Liver (tissue), 9 donors: ENCODE measurements around the gene PLA2G15. TPM values are rescaled to one million over a fixed set of nuclear protein-coding genes. Genes with fewer than 3 reads are reported as not detected.

Source experiments
- DNase-seq: peaks from one replicate; pipeline ENCODE4 v3.0.0-alpha.2; 2017; ENCODE audit warnings: low spot score
- H3K27ac ChIP-seq, 2 donors: one replicate each; pipeline ENCODE4 v1.7.0; 2013; ENCODE audit warnings: inconsistent platforms in 2 of 2, low read length in 2 of 2, control low read depth in 1 of 2, low read depth in 1 of 2, mild to moderate bottlenecking in 1 of 2
- H3K27me3 ChIP-seq, 4 donors: one replicate each; pipeline versions ENCODE4 v1.6.1 to v1.7.0; 2013; ENCODE audit warnings: low read length in 3 of 4, inconsistent platforms in 1 of 4, mild to moderate bottlenecking in 1 of 4, moderate library complexity in 1 of 4; ENCODE audit not compliant: control insufficient read depth in 4 of 4, insufficient read depth in 4 of 4
- H3K36me3 ChIP-seq, 4 donors: one replicate each; pipeline versions ENCODE4 v1.6.1 to v1.7.0; 2013; ENCODE audit warnings: low read length in 3 of 4, mild to moderate bottlenecking in 3 of 4, low read depth in 1 of 4, moderate library complexity in 1 of 4; ENCODE audit not compliant: control insufficient read depth in 4 of 4, insufficient read depth in 3 of 4
- H3K4me1 ChIP-seq, 4 donors: one replicate each; pipeline versions ENCODE4 v1.6.1 to v1.7.0; 2013; ENCODE audit warnings: low read length in 3 of 4, mild to moderate bottlenecking in 3 of 4, moderate library complexity in 1 of 4; ENCODE audit not compliant: control insufficient read depth in 4 of 4, insufficient read depth in 4 of 4
- H3K4me3 ChIP-seq, 3 donors: one replicate each; pipeline versions ENCODE4 v1.6.1 to v1.7.0; 2013; ENCODE audit warnings: low read length in 3 of 3, control low read depth in 1 of 3, low read depth in 1 of 3, mild to moderate bottlenecking in 1 of 3
- H3K9ac ChIP-seq, 2 donors: one replicate each; pipeline ENCODE4 v1.7.0; 2013; ENCODE audit warnings: low read length in 2 of 2, mild to moderate bottlenecking in 2 of 2, moderate library complexity in 2 of 2, control low read depth in 1 of 2, low read depth in 1 of 2
- H3K9me3 ChIP-seq, 4 donors: one replicate each; pipeline versions ENCODE4 v1.6.1 to v1.7.0; 2013; ENCODE audit warnings: low read length in 3 of 4; ENCODE audit not compliant: control insufficient read depth in 4 of 4
- EGR1 ChIP-seq, 2 donors: IDR thresholded peaks; 2 replicates each; pipeline ENCODE4 v1.6.1; 2016 to 2018; ENCODE audit warnings: antibody characterized with exemption in 2 of 2, low read depth in 2 of 2
- FOXA1 ChIP-seq: IDR thresholded peaks from 2 replicates; pipeline ENCODE4 v1.6.1; 2016; ENCODE audit warnings: antibody characterized with exemption
- FOXA2 ChIP-seq: IDR thresholded peaks from 2 replicates; pipeline ENCODE4 v1.6.1; 2016; ENCODE audit warnings: antibody characterized with exemption
- GABPA ChIP-seq, 2 donors: IDR thresholded peaks in 1 of 2; conservative IDR thresholded peaks in 1 of 2; 2 replicates each; pipeline ENCODE4 v1.6.1; 2016; ENCODE audit warnings: antibody characterized with exemption in 2 of 2, mild to moderate bottlenecking in 1 of 2, moderate library complexity in 1 of 2
- HNF4A ChIP-seq, 2 donors: conservative IDR thresholded peaks; 2 replicates each; pipeline ENCODE4 v1.6.1; 2016; ENCODE audit warnings: antibody characterized with exemption in 2 of 2, mild to moderate bottlenecking in 2 of 2
- HNF4G ChIP-seq: IDR thresholded peaks from 2 replicates; pipeline ENCODE4 v1.6.1; 2016; ENCODE audit warnings: antibody characterized with exemption
- JUND ChIP-seq, 2 donors: IDR thresholded peaks; 2 replicates each; pipeline ENCODE4 v1.6.1; 2016; ENCODE audit warnings: antibody characterized with exemption in 2 of 2
- NR2F2 ChIP-seq: IDR thresholded peaks from 2 replicates; pipeline ENCODE4 v1.6.1; 2016; ENCODE audit warnings: antibody characterized with exemption
- RAD21 ChIP-seq, 2 donors: IDR thresholded peaks; 2 replicates each; pipeline ENCODE4 v1.6.1; 2016; ENCODE audit warnings: antibody characterized with exemption in 2 of 2, mild to moderate bottlenecking in 2 of 2
- RXRA ChIP-seq, 2 donors: IDR thresholded peaks; 2 replicates each; pipeline ENCODE4 v1.6.1; 2017 to 2018; ENCODE audit warnings: antibody characterized with exemption in 2 of 2, mild to moderate bottlenecking in 1 of 2
- TAF1 ChIP-seq: conservative IDR thresholded peaks from 2 replicates; pipeline ENCODE4 v1.6.1; 2016; ENCODE audit warnings: antibody characterized with exemption, mild to moderate bottlenecking
- YY1 ChIP-seq: IDR thresholded peaks from 2 replicates; pipeline ENCODE4 v1.6.1; 2016; ENCODE audit warnings: antibody characterized with exemption, mild to moderate bottlenecking
- WGBS: extraction: QIAGEN DNeasy Blood & Tissue Kit; methylation state at CpG from one replicate; pipeline ENCODE4 v1.1.7; 2013; 5-methylcytosine and 5-hydroxymethylcytosine counted together
- polyA plus RNA-seq, 2 donors: library from polyadenylated mRNA; stranded (reverse) in 1 of 2; unstranded in 1 of 2; fragments of 200-250 nt in 1 of 2; fragments of >200 nt in 1 of 2; fragmentation: Nextera tagmentation in 1 of 2; extraction: Ambion mirVana in 1 of 2; gene quantifications; one replicate each; pipeline versions ENCODE4 v1.2.1 to v1.2.3, GENCODE V29; 2013 to 2015
- total RNA-seq, 2 donors: library from RNA; depleted of rRNA; stranded (reverse); fragments of >200 nt; gene quantifications; one replicate each; pipeline ENCODE4 v1.2.3, GENCODE V29; 2014
- TF ChIP-seq, protein P1 (sequence below): IDR thresholded peaks from 2 replicates; pipeline ENCODE4 v1.6.1; 2016; ENCODE audit warnings: antibody characterized with exemption
- TF ChIP-seq, protein P2 (sequence below): IDR thresholded peaks from 2 replicates; pipeline ENCODE4 v1.6.1; 2016; ENCODE audit warnings: antibody characterized with exemption
- TF ChIP-seq, protein P3 (sequence below): IDR thresholded peaks from 2 replicates; pipeline ENCODE4 v1.6.1; 2016; ENCODE audit warnings: antibody characterized with exemption
- TF ChIP-seq, protein P4 (sequence below): IDR thresholded peaks from 2 replicates; pipeline ENCODE4 v1.6.1; 2016; ENCODE audit warnings: antibody characterized with exemption, mild to moderate bottlenecking
- TF ChIP-seq, protein P5 (sequence below): fragments of 150-350 bp; IDR thresholded peaks from 2 replicates; pipeline ENCODE4 v1.5.1; 2017; ENCODE audit warnings: improper control_type of control experiment, low read depth, low read length; ENCODE audit not compliant: missing input control
- donor health status: healthy.
- donor health status: healthy.
- donor health status: healthy.
- donor health status: healthy.
- donor health status: healthy.

The PLA2G15 gene
- total and polyA plus RNA-seq, 4 donors, result 4.5 to 19.8 (median 15.1) TPM

DNA sequence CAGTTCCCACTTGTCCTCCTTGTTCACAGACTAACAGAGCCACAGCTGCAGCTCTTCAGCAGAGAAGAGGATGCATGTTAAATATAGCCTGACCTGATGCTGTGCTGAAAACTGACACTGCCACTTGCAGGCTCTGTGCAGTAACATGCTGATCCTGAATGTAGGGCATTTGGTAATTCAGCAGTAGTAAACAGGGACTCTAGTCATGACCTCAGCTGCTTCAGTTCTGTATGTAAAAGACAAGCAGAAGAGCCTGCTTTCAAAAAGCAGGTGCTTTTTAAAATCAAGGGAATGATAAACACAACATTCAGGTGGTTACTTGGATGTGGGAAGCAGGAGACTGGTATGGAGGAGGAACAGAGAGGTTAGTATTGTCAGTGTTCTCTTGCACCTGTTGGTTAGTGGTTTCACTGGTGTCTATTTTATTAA is 43.1 kb upstream of the PLA2G15 start:
- Histone ChIP-seq H3K27ac (no peak overlapping the region), H3K9me3 (no peaks in the 10 kb centered on the region), H3K4me3 (no peak overlapping the region), H3K4me1 (no peaks in the 10 kb centered on the region), H3K27me3 (no peaks in the 10 kb centered on the region), H3K9ac (no peak overlapping the region), H3K36me3 (peaks cover 0 to 2% (median under 1%) of the 10 kb centered on the region in 4 donors)
- TF ChIP-seq GABPA (IDR thresholded peaks at IDR 0.05 in 1 of 2, conservative IDR thresholded peaks at IDR 0.05 in 1 of 2) (no peak), FOXA2 (no peak), EGR1 (IDR thresholded peaks at IDR 0.05; ENCODE audit: low read depth in 2 of 2) (no peak), NR2F2 (no peak), HNF4A (conservative IDR thresholded peaks at IDR 0.05) (no peak), JUND (IDR thresholded peaks at IDR 0.05) (no peak), FOXA1 (no peak)
- TF ChIP-seq, protein P1, sequence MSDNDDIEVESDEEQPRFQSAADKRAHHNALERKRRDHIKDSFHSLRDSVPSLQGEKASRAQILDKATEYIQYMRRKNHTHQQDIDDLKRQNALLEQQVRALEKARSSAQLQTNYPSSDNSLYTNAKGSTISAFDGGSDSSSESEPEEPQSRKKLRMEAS, result no peak
- TF ChIP-seq, protein P2, sequence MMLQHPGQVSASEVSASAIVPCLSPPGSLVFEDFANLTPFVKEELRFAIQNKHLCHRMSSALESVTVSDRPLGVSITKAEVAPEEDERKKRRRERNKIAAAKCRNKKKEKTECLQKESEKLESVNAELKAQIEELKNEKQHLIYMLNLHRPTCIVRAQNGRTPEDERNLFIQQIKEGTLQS, result no peak
- TF ChIP-seq, protein P3, sequence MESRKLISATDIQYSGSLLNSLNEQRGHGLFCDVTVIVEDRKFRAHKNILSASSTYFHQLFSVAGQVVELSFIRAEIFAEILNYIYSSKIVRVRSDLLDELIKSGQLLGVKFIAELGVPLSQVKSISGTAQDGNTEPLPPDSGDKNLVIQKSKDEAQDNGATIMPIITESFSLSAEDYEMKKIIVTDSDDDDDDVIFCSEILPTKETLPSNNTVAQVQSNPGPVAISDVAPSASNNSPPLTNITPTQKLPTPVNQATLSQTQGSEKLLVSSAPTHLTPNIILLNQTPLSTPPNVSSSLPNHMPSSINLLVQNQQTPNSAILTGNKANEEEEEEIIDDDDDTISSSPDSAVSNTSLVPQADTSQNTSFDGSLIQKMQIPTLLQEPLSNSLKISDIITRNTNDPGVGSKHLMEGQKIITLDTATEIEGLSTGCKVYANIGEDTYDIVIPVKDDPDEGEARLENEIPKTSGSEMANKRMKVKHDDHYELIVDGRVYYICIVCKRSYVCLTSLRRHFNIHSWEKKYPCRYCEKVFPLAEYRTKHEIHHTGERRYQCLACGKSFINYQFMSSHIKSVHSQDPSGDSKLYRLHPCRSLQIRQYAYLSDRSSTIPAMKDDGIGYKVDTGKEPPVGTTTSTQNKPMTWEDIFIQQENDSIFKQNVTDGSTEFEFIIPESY, result no peak
- DNase-seq, result no peak

DNA sequence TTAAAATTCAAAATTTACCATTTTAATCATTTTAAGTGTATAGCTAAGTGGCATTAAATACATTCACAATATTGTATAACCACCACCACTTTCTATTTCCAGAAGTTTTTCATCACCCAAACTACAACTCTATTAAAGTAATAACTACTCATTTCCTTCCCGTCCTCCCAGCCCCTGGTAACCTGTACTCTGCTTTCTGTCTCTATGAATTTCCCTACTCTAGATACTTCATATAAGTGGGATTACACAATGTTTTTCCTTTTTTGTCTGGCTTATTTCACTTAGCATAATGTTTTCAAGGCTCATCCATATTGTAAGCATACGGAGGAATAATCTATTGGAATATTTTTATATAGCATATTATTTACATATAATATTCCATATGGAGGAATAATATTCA is 38.9 kb upstream of the PLA2G15 start:
- no peaks in the 10 kb centered on the region for H3K27me3 ChIP-seq

More for the DNA sequence above, 38.9 kb upstream of the PLA2G15 start:
- 93% methylated on average over 2 of the region's 2 CpGs for WGBS
- TF ChIP-seq FOXA2 (no peak), RXRA (IDR thresholded peaks at IDR 0.05) (no peak), RAD21 (IDR thresholded peaks at IDR 0.05) (no peak), HNF4G (no peak), GABPA (IDR thresholded peaks at IDR 0.05 in 1 of 2, conservative IDR thresholded peaks at IDR 0.05 in 1 of 2) (no peak), YY1 (no peak), NR2F2 (no peak), TAF1 (no peak), FOXA1 (no peak), EGR1 (IDR thresholded peaks at IDR 0.05; ENCODE audit: low read depth in 2 of 2) (no peak), JUND (IDR thresholded peaks at IDR 0.05) (no peak)
- TF ChIP-seq, protein P4, sequence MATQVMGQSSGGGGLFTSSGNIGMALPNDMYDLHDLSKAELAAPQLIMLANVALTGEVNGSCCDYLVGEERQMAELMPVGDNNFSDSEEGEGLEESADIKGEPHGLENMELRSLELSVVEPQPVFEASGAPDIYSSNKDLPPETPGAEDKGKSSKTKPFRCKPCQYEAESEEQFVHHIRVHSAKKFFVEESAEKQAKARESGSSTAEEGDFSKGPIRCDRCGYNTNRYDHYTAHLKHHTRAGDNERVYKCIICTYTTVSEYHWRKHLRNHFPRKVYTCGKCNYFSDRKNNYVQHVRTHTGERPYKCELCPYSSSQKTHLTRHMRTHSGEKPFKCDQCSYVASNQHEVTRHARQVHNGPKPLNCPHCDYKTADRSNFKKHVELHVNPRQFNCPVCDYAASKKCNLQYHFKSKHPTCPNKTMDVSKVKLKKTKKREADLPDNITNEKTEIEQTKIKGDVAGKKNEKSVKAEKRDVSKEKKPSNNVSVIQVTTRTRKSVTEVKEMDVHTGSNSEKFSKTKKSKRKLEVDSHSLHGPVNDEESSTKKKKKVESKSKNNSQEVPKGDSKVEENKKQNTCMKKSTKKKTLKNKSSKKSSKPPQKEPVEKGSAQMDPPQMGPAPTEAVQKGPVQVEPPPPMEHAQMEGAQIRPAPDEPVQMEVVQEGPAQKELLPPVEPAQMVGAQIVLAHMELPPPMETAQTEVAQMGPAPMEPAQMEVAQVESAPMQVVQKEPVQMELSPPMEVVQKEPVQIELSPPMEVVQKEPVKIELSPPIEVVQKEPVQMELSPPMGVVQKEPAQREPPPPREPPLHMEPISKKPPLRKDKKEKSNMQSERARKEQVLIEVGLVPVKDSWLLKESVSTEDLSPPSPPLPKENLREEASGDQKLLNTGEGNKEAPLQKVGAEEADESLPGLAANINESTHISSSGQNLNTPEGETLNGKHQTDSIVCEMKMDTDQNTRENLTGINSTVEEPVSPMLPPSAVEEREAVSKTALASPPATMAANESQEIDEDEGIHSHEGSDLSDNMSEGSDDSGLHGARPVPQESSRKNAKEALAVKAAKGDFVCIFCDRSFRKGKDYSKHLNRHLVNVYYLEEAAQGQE, result no peak
- TF ChIP-seq, protein P5, sequence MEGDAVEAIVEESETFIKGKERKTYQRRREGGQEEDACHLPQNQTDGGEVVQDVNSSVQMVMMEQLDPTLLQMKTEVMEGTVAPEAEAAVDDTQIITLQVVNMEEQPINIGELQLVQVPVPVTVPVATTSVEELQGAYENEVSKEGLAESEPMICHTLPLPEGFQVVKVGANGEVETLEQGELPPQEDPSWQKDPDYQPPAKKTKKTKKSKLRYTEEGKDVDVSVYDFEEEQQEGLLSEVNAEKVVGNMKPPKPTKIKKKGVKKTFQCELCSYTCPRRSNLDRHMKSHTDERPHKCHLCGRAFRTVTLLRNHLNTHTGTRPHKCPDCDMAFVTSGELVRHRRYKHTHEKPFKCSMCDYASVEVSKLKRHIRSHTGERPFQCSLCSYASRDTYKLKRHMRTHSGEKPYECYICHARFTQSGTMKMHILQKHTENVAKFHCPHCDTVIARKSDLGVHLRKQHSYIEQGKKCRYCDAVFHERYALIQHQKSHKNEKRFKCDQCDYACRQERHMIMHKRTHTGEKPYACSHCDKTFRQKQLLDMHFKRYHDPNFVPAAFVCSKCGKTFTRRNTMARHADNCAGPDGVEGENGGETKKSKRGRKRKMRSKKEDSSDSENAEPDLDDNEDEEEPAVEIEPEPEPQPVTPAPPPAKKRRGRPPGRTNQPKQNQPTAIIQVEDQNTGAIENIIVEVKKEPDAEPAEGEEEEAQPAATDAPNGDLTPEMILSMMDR, result no peak
- TF ChIP-seq, protein P2, result no peak
- TF ChIP-seq, protein P1, result no peak
- TF ChIP-seq, protein P3, result no peak
- no peak overlapping the region for H3K27ac ChIP-seq
- H3K9me3 ChIP-seq, result no peaks in the 10 kb centered on the region
- no peak overlapping the region for H3K4me3 ChIP-seq
- H3K9ac ChIP-seq, result no peak overlapping the region
- H3K4me1 ChIP-seq, result no peaks in the 10 kb centered on the region
- H3K36me3 ChIP-seq, result peaks cover 0 to 4% (median 2%) of the 10 kb centered on the region in 4 donors
- no peak for DNase-seq
